WTC11 (cell line): ENCODE results near the gene GUCY2C. TPM values are rescaled to one million over a fixed set of nuclear protein-coding genes. Genes with fewer than 3 reads are reported as not detected.
"Not testable (repeated sequence)": the region's sequence is repeated elsewhere in the genome, so short reads cannot be mapped to it uniquely, and the experiment has no call there.

ENCODE experiments used
- ATAC-seq: fragments of 200-7000 bp; cut with Tn5 transposase; 2 replicates; pipeline ENCODE4 v1.10.0; 2021; ENCODE audit warnings: mild to moderate bottlenecking, moderate library complexity
- CTCF ChIA-PET: fragments of 300-600 bp; sonication (Branson Sonifier 250); formaldehyde crosslinking; loops from one replicate; lab custom pipeline; 2021; ENCODE audit warnings: antibody characterized with exemption; lab: Charles Lee
- POLR2A ChIA-PET: fragments of 350-600 bp; sonication (Branson Sonifier 250); formaldehyde crosslinking; loops from one replicate; lab custom pipeline; 2021; ENCODE audit warnings: antibody characterized with exemption; lab: Charles Lee
- DNase-seq: peaks from one replicate; pipeline ENCODE4 v3.0.0; 2021; ENCODE audit warnings: low spot score
- H3K27ac Mint-ChIP-seq: 2 replicates; pipeline ENCODE4 v1.8.0; 2021; ENCODE audit warnings: mixed read lengths
- H3K27me3 Mint-ChIP-seq: 2 replicates; pipeline ENCODE4 v1.8.0; 2021; ENCODE audit warnings: low read depth, mild to moderate bottlenecking, moderate library complexity, mixed read lengths
- H3K36me3 Mint-ChIP-seq: 2 replicates; pipeline ENCODE4 v1.8.0; 2021; ENCODE audit warnings: mixed read lengths
- H3K4me1 Mint-ChIP-seq: 2 replicates; pipeline ENCODE4 v1.8.0; 2022; ENCODE audit warnings: mixed read lengths
- H3K4me3 Mint-ChIP-seq: 2 replicates; pipeline ENCODE4 v1.8.0; 2021; ENCODE audit warnings: mild to moderate bottlenecking, moderate library complexity, mixed read lengths
- H3K9me3 Mint-ChIP-seq: 2 replicates; pipeline ENCODE4 v1.8.0; 2021; ENCODE audit warnings: mixed read lengths
- AR ChIP-seq: fragments of 250-450 bp; sonication (Bioruptor Pico); IDR thresholded peaks from 2 replicates; pipeline ENCODE4 v1.9.0; 2021; ENCODE audit warnings: mild to moderate bottlenecking
- CREB1 ChIP-seq: sonication (generic); formaldehyde crosslinking; IDR thresholded peaks from 2 replicates; pipeline ENCODE4 v1.8.0; 2023; ENCODE audit warnings: mild to moderate bottlenecking, missing genetic modification reagents
- CTCF ChIP-seq: fragments of 200-600 bp; IDR thresholded peaks from 2 replicates; pipeline ENCODE4 v1.8.0; 2022; ENCODE audit warnings: antibody characterized with exemption
- ELF4 ChIP-seq: sonication (generic); formaldehyde crosslinking; IDR thresholded peaks from 2 replicates; pipeline ENCODE4 v1.8.1; 2022; ENCODE audit warnings: low read depth, mild to moderate bottlenecking, moderate library complexity, missing genetic modification reagents
- IRF1 ChIP-seq: sonication (generic); formaldehyde crosslinking; IDR thresholded peaks from 2 replicates; pipeline ENCODE4 v1.8.0; 2023; ENCODE audit warnings: missing genetic modification reagents
- MLX ChIP-seq: sonication (generic); formaldehyde crosslinking; IDR thresholded peaks from 2 replicates; pipeline ENCODE4 v1.8.1; 2023; ENCODE audit warnings: mild to moderate bottlenecking, missing genetic modification reagents, moderate library complexity
- STAT6 ChIP-seq: sonication (generic); formaldehyde crosslinking; conservative IDR thresholded peaks from 2 replicates; pipeline ENCODE4 v1.8.1; 2023; ENCODE audit warnings: mild to moderate bottlenecking, low read depth, missing genetic modification reagents, moderate library complexity
- TCF7 ChIP-seq: sonication (generic); formaldehyde crosslinking; IDR thresholded peaks from 2 replicates; pipeline ENCODE4 v1.8.0; 2022; ENCODE audit warnings: mild to moderate bottlenecking, low read depth, missing genetic modification reagents, moderate library complexity
- USF1 ChIP-seq: sonication (generic); formaldehyde crosslinking; IDR thresholded peaks from 2 replicates; pipeline ENCODE4 v1.8.0; 2022; ENCODE audit warnings: mild to moderate bottlenecking, missing genetic modification reagents
- ZBTB21 ChIP-seq: sonication (generic); formaldehyde crosslinking; IDR thresholded peaks from 2 replicates; pipeline ENCODE4 v1.8.1; 2023; ENCODE audit warnings: mild to moderate bottlenecking, missing genetic modification reagents, borderline replicate concordance
- ZMAT4 ChIP-seq: fragments of 250-450 bp; sonication (Bioruptor Pico); IDR thresholded peaks from 2 replicates; pipeline ENCODE4 v1.9.0; 2021; ENCODE audit warnings: mild to moderate bottlenecking
- ZNF416 ChIP-seq: fragments of 250-450 bp; sonication (Bioruptor Pico); IDR thresholded peaks from 2 replicates; pipeline ENCODE4 v1.9.0; 2021; ENCODE audit warnings: mild to moderate bottlenecking, inconsistent platforms
- total RNA-seq: library from RNA; stranded (reverse); gene quantifications from 3 replicates; pipeline ENCODE4 v1.2.3, GENCODE V29; 2021
- TF ChIP-seq, protein P1 (sequence below): sonication (generic); formaldehyde crosslinking; IDR thresholded peaks from 2 replicates; pipeline ENCODE4 v1.8.1; 2022; ENCODE audit warnings: missing genetic modification reagents, borderline replicate concordance

GUCY2C gene
- total RNA-seq, 1 experiment from 2014 or later, result 3.9 TPM

GRCh38 chr12:14741153-14741552 is 44.8 kb upstream of the GUCY2C start (continued):
- TF ChIP-seq, protein P1, sequence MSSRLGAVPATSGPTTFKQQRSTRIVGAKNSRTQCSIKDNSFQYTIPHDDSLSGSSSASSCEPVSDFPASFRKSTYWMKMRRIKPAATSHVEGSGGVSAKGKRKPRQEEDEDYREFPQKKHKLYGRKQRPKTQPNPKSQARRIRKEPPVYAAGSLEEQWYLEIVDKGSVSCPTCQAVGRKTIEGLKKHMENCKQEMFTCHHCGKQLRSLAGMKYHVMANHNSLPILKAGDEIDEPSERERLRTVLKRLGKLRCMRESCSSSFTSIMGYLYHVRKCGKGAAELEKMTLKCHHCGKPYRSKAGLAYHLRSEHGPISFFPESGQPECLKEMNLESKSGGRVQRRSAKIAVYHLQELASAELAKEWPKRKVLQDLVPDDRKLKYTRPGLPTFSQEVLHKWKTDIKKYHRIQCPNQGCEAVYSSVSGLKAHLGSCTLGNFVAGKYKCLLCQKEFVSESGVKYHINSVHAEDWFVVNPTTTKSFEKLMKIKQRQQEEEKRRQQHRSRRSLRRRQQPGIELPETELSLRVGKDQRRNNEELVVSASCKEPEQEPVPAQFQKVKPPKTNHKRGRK, result no peak

DNA sequence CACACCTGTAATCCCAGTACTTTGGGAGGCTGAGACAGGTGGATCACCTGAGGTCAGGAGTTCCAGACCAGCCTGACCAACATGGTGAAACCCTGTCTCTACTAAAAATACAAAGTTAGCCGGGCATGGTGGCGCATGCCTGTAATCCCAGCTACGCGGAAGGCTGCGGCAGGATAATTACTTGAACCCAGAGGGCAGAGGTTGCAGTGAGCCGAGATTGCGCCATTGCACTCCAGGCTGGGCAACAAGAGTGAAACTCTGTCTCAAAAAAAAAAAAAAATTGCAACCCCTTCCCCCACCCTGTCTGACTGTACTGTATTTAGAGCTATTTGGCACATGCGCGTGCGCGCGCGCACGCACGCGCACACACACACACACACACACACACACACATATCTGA is 40.0 kb upstream of the GUCY2C start:
- H3K27ac Mint-ChIP-seq, H3K4me1 Mint-ChIP-seq, ATAC-seq, H3K4me3 Mint-ChIP-seq, H3K27me3 Mint-ChIP-seq, H3K9me3 Mint-ChIP-seq, POLR2A ChIA-PET, DNase-seq, H3K36me3 Mint-ChIP-seq: not testable (repeated sequence)
- CTCF ChIA-PET, result interaction anchor here (1.6 to 1.9 kb wide), 2 partner anchors 13 to 20 kb away, joined by 4 to 5 read pairs; no protein-coding TSS in a partner anchor

DNA sequence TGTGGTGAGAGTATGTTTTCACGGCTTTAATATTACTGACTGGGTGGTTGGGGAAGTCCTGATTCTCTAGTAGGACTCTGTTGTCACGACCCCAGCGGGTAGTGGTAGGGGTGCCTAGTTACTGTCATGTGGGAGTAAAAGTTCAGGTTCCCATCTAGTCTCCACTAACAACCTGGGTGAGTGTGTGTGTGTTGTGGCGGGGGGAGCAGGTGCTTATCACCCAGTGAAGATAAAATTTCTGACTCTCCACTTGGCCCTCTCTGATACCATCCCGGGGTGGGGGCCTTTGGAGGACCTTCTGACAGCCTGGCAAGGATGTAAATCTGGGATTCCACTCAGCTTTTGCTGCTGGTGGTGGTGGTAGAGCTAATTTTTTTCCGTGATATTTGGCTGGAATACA is 35.4 kb upstream of the GUCY2C start:
- no peaks in the 10 kb centered on the region for H3K27me3 Mint-ChIP-seq
- H3K4me1 Mint-ChIP-seq, result no peaks in the 10 kb centered on the region
- no peak overlapping the region for H3K4me3 Mint-ChIP-seq
- DNase-seq (no peak), ATAC-seq (no peak)
- CTCF ChIA-PET, result interaction anchor here (1.6 kb wide), 1 partner anchor 38 kb away, joined by 5 read pairs; no protein-coding TSS in a partner anchor
- peaks cover 13% of the 10 kb centered on the region for H3K9me3 Mint-ChIP-seq
- TF ChIP-seq ZNF416 (CRISPR knock-in tag), result no peak
- TF ChIP-seq ELF4 (CRISPR knock-in tag), result no peak
- no peak for TF ChIP-seq AR
- TF ChIP-seq CTCF, result no peak
- no peak for TF ChIP-seq TCF7 (CRISPR knock-in tag)
- no peak for TF ChIP-seq STAT6 (CRISPR knock-in tag)
- POLR2A ChIA-PET, result no interaction called here
- no peak overlapping the region for H3K27ac Mint-ChIP-seq
- peaks cover 7% of the 10 kb centered on the region for H3K36me3 Mint-ChIP-seq

- DNase-seq (no peak), ATAC-seq (no peak)
- POLR2A ChIA-PET, result no interaction called here
- CTCF ChIA-PET, result no interaction called here
- Mint-ChIP-seq H3K27ac (no peak overlapping the region), H3K4me1 (no peaks in the 10 kb centered on the region), H3K4me3 (no peak overlapping the region), H3K9me3 (peaks cover 26% of the 10 kb centered on the region), H3K36me3 (peaks cover 15% of the 10 kb centered on the region), H3K27me3 (no peaks in the 10 kb centered on the region)
- TF ChIP-seq MLX (CRISPR knock-in tag) (no peak), IRF1 (no peak), ZBTB21 (CRISPR knock-in tag) (no peak), USF1 (CRISPR knock-in tag) (no peak), AR (no peak), ZMAT4 (no peak), CREB1 (CRISPR knock-in tag) (no peak)
Measured at GRCh38 chr12:14729586-14729985, 33.2 kb upstream of the GUCY2C start.
